Inflammatory macrophage treated with lipopolysaccharide for 1 hour (primary cell): ENCODE results near the gene NSUN3.
A peak's percentile ranks its signal among the peaks of the same experiment; 100 is the strongest.
"Not testable (repeated sequence)": the region's sequence is repeated elsewhere in the genome, so short reads cannot be mapped to it uniquely, and the experiment has no call there.

ENCODE experiments used
- DNase-seq, 2 donors: peaks; one replicate each; pipeline ENCODE4 v3.0.0-alpha.2; 2020 to 2022

Gene NSUN3

DNA sequence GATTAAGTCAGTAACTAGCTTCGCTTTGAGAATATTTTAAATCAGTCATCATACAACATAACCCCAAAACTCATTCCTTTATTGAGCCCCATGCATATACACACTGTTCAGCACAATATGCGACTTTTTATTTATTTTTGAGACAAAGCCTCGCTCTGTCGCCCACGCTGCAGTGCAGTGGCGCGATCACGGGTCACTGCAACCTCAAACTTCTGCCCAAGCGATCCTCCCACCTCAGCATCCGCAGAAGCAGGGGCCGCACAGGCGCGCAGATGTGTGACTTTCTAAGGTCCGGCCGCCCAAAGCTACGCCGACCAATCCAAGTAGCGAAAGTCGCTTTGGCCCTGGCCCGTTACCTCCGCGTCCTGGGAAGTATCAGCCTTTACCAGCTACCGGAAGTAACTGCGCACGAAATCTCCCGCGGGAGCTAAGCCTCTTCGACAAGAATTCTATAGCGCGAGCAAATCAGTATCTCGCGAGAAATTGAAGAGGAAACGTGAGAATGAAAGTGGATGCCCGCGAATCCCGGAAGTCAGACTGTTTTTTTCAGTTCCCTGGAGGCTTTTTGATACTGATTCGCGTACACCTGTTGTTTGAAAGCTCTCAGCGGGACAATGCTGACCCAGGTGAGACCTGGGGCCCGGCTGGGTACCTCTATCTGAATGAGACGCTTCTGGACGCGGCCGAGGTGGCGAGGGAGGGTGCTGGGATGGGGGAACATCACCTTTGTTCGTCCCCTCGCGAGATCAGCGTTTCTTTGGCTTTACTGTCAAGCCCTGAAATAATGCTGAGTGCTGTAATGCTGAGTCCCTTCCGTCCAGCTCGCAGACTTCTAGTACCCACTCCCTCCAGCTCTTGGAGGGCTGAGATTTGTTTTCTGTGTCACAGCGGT is at the start of gene NSUN3, which contains the start of gene DHFR2:
Gene NSUN3 (plus strand): TSS at position 549 of the 892 bp plus-strand sequence. CDS start 66 bp downstream, at position 615.
Gene DHFR2 (minus strand): TSS at position 404 of the 892 bp plus-strand sequence. CDS start 1,405 bp downstream, outside the sequence.
- DNase-seq: peak; percentile 95 to 96

DNA sequence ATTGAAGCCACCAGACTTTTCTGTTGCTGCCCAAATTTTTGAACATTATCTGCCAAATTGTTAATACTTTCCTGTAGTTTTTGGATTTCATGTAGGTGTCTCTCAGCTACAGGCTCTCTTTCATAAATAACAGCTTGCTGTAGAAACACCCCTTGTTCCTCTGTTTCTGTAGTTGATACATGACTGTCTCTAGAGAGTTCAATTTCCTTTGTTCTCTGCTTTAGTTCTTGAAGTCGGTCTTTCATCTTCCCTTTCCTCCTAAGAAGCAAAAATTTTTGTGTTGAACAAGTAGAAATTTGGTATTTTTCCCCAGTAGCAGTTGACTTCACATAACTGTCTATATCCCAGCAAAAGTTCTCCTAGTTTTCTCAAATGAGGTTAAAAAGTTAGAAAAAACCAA is 47.8 kb upstream of the NSUN3 start:
- DNase-seq: no peak

DNA sequence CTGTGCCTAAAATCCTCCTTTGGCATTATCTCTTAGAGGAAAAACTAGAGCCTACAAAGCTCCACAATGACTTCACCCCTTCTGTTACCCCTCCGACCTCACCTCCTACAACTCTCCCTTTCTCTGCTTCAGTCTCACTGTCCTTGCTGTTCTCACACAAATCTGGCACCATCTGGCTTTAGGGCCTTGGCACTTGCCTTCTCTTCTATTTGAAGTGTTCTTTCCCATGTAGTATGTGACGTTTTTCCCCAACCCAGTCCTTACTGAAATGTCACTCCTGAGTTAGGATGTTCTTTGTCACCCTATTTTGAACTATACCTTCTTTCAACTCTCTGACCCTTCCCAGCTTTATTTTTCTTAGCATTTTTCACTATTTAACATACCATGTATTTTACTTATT is 43.2 kb upstream of the NSUN3 start:
- no peak for DNase-seq

DNA sequence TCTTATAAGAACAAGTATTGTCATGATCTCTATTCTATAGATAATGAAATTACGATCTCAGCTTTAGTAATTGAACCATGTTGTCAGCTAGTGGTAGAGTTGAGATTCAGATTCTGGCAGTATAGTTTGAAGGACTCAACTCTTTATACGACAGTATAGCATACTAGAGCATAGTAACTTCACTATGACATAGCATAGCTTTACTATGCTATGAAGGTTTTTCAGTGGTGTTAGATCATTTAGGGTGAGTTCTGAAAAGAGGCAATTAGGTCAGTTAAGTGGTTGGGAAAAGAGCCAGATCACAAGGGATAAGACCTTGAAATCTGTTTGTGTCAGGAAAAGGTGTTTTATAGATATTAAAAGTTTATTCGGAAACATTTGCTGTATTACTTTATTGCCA is 42.6 kb upstream of the NSUN3 start:
- no peak for DNase-seq

DNA sequence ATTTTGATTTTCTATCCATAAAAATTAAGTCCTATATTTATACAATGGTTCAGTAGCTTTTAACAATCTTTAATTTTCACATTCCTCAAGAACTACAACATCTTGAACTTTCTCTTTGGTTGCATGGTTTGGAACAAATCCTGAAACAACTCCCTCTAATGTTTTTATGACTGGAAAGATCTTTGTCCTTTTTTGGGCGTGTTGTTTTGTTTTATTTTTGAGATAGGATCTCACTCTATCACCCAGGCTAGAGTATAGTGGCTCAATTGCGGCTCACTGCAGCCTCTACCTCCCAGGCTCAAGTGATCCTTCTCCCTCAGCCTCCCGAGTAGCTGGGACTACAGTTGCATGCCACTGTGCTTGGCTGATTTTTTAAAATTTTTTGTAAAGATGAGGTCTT is 38.5 kb upstream of the NSUN3 start:
- DNase-seq: no peak

DNA sequence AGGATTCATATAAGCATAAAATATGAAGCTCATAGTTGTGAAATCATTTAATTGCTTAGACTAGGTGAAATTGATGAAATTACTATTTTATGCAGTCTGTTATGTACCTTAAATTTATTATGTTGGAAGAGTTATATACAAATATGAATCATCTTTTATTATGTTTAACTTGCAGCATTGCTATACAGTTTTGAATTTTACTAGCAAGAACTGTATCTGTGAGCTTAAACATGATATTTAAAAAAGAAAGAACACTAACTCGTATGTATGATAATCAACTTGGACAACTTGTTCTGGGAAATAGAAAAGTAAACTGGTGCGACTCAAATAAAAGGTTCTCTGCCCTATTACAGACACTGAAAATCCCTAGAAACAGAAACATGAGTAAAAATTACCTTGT is 36.2 kb upstream of the NSUN3 start:
- DNase-seq: no peak

DNA sequence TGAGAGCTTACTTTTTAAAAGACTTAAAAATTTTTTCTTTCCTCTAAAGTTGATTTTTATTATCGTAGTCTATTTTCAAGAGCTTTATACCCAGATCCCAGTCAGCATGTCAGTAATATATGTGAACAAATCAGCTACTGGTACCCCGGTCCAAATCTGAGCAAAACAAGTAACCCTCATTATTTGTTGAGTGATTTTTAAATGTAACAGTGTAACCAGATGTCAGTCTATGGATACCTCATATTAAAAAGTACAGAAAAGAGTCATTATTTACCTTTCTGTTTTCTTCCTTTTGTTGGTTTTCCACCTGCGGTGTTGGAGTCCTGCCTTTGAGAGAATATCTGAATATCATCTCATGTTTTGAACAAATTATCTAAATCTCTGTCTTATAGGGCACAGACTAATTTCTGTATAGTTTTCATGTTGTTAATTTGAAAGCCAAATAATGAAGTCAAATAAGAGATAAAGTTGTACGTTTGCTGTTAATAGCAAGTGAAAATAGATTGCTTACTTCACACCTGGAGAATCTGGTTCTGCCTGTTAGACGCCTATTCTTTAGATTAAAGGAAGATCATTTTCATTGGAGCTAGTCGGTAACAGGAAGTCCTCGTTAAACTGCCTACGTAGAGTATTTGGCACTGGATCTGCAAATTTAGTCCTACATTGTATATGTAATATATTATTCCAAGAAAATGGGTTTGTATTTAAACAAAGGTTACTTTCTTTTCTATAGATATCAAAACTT is 34.6 kb upstream of the NSUN3 start, which contains the start of gene STX19:
Gene STX19 (minus strand): TSS at position 505 of the 745 bp plus-strand sequence. CDS start 13,328 bp downstream, outside the sequence.
- DNase-seq: no peak

DNA sequence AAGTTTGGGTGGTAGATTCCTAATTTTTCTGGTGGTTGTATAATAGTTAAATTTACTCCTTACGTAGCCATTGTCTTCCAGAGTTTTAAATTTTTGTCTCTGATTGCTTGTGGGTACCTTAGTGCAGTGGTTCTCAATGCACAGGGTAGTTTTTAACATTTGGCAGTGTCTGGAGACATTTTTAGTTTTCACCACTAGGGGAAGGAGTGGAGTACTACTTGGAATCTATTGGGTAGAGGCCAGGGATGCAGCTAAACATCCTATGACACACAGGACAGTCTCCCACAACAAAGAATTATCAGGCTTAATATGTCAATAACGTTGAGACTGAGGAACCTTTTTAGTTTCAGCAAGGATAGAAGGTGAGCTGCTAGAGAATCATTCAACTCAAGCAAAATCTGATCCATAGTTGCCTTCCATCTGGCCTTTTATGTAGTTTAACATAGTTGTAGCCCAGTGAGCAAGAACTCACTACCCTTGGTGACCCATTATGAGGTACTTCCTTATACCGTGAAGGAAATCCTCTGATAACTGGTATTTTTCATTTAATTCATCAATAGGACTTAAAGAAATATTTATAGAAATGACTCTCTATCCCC is 25.9 kb upstream of the NSUN3 start:
- peak; percentile 10 to 58 for DNase-seq

DNA sequence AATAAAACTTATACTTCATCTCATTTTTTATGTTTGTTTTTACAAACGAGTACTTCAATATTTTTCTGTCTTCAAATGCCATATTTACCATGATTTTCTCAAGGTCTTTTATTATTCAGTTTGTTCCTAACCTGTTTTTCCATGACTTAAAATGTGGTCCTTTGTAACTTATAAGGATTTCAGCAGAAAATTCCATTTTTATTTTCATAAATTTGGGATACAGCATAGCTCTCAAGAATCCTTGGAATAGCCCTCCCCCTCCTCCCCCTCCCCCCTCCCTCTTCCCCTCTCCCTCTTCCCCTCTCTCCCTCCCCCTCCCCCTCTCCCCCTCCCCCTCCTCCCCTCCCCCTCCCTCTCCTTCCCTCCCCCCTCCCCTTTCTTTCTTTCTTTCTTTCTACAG is 19.6 kb upstream of the NSUN3 start:
- no peak for DNase-seq

DNA sequence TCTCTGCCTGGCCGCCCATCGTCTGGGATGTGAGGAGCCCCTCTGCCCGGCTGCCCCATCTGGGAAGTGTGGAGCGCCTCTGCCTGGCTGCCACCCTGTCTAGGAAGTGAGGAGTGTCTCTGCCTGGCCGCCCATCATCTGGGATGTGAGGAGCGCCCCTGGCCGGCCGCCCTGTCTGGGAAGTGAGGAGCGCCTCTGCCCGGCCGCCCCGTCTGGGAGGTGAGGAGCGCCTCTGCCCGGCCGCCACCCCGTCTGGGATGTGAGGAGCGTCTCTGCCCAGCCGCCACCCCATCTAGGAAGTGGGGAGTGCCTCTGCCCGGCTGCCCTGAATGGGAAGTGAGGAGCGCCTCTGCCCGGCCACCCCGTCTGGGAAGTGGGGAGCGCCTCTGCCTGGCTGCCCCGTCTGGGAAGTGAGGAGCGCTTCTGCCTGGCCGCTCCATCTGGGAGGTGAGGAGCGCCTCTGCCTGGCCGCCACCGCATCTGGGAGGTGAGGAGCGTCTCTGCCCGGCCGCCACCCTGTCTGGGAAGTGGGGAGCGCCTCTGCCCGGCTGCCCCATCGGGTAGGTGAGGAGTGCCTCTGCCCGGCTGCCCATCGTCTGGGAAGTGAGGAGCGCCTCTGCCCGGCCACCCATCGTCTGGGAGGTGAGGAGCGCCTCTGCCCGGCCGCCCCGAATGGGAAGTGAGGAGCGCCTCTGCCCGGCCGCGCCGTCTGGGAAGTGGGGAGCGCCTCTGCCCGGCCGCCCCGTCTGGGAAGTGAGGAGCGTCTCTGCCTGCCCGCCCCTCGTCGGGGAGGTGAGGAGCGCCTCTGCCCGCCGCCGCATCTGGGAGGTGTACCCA is 18.5 kb upstream of the NSUN3 start:
- DNase-seq: not testable (repeated sequence)

DNA sequence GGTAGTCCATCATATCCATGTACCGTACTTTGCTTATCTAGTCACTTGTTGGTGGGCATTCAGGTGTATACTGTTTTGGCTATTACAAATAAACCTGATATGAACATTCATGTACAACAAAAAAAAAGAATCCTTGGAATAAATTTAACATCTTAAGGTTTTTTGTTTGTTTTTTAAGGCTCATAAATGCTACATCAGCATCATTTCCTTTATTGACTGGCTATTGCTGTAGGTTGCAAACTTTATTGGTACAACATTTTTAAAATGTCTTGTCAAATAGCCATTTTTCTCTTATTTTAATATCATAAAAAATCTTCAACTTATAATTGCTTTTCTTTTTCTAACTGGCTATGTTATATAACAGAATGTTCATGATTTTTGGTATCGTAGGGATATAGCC is 16.3 kb upstream of the NSUN3 start:
- DNase-seq: no peak

DNA sequence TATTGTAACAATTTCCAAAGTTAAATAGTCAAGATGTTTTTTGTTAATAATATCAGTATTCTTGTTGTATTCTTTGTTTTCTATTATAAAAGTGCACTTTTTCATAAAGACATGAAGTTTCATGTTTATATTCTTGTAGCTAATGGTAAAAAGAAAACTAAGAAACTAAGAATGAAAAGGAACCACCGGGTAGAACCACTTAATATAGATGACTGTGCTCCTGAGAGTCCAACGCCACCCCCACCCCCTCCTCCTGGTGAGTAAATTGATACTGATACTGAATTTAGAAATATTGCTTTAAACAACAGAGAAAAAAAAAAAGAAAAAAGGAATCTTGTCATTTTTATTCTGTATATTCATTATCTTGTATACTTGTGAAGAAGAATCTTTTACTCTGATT is 13.6 kb upstream of the NSUN3 start:
- DNase-seq: no peak

DNA sequence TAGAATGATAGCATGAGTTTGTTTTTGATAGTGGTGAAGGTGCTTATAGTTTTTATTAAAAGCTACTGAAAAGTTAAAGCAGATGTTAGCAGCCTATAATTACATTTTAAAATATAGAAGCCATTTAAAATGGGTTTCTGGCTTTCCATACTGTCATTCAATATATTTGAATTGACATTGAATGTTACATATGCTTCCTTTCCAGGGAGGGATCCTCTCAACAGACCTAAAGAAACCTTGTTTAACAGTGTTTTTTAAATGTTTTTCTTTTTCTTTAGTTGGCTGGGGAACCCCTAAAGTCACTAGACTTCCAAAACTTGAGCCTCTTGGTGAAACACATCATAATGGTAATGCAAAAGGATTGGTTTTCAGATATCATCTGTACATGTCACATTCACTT is 12.3 kb upstream of the NSUN3 start:
- DNase-seq: no peak

DNA sequence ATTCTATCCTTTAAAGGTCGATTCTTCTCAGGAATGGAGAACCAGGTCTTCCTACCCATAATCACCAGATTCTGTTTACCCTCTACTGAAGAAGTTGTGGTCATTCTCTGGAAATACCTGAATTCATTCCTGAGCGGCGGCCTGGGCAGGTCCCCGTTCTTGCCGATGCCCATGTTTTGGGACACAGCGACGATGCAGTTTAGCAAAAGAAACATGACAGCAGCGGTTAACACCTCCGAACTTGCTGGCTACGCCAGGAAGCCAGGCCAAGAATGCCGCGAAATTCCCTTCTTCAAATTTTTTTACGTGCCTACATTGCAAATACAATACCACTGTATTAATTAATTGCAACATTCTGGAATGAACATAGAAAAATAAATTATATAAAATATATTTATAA is 1.6 kb upstream of the NSUN3 start:
- no peak for DNase-seq

DNA sequence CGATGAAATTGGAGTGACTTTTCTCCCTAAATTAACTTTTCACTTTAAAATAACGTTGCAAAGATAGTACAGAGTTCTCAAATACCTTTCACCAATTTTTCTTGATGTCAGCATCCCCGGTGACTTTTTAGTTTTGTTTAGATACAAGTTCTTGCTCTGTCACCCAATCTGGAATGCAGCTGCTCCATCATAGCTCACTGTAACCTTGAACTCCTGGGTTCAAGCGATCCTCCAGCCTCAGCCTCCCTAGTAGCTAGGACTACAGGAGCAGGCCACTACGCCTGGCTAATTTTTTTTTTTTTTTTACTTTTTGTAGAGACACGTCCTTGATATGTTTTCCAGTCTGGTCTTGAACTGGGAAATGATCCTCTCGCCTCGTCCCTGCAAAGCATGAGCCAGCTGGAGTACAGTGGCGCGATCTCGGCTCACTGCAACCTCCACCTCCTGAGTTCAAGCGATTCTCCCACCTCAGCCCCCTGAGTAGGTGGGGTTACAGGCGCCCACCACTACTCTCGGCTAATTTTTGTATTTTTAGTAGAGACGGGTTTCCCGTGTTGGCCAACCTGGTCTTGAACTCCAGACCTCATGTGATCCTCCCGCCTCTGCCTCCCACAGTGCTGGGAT is 747 bp downstream of the NSUN3 start:
- DNase-seq: peak in 1 of 2 donors; percentile 18

DNA sequence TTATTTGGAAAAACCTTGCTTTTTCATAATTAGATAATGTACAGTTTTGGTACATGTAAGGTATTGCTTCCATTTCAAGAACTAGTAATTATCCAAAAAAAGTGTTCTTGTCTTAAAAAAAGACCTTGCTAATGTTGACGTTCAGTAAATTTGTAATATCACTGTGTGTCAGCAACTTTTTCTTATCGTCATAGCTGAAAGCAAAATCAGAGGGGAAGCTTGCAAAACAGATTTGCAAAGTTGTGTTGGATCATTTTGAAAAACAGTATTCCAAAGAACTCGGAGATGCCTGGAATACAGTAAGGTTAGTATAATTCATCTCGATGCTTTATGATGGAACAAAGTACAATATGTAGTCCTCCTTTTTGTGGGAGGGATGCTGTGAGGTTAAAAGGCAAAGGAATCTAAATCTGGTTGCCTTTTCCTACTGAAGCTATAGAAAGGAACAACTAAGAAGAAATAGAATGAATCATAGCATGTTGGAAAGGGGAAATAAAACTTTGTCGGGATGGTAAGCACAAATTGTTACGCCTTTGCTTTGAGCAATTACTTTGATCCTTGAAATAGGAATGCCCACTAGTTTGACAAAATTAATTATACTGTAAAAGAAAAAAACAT is 1.5 kb downstream of the NSUN3 start:
- peak; percentile 44 to 58 for DNase-seq

DNA sequence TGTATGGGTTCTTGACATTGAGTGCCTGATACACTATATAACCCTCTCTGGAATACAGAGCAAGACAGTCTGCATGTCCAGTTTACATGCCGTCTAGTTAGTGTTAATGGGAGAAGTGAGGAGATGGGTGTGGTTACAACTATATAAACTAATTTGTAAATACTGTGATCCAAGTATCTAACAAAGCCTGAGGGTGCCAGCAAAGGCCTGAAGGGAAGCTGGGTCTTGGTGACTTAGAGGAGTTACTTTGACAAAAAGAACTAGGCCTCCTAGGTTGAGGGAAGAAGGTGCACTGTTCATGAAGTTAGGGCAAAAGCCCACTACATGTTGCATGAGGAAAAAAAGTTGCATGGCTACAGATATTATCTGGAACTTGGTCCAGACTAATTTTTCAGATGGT is 2.3 kb downstream of the NSUN3 start:
- no peak for DNase-seq

DNA sequence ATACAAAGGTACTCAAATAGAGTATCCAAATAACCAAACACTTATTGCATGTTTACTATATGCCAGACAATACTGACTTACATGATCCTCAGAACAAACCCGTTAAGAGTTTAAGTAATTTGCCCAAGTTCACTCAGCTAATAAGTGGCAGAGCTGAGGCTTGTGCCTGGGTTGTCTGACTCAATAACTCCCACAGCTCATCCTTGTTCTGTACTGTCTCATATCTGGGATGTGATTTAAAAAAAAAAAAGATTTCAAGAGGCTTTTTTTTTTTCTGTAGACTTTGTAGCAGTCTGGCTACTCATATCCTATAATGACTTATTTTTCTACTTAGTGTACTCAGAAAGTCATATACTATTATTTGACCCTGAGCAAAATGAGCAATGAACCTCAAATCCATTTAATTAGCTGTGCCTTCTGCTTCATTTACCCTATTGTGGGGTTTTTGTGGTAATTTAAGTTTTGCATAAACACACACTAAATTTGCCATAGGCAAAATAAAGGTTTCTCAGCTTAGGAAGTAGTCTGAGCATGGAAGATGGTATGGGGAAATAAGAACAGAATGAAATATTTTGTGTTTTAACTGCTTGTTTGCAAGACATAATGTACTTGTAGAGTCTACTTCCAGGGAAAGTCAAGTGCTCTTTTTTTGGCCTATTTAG is 3.1 kb downstream of the NSUN3 start:
- no peak for DNase-seq

DNA sequence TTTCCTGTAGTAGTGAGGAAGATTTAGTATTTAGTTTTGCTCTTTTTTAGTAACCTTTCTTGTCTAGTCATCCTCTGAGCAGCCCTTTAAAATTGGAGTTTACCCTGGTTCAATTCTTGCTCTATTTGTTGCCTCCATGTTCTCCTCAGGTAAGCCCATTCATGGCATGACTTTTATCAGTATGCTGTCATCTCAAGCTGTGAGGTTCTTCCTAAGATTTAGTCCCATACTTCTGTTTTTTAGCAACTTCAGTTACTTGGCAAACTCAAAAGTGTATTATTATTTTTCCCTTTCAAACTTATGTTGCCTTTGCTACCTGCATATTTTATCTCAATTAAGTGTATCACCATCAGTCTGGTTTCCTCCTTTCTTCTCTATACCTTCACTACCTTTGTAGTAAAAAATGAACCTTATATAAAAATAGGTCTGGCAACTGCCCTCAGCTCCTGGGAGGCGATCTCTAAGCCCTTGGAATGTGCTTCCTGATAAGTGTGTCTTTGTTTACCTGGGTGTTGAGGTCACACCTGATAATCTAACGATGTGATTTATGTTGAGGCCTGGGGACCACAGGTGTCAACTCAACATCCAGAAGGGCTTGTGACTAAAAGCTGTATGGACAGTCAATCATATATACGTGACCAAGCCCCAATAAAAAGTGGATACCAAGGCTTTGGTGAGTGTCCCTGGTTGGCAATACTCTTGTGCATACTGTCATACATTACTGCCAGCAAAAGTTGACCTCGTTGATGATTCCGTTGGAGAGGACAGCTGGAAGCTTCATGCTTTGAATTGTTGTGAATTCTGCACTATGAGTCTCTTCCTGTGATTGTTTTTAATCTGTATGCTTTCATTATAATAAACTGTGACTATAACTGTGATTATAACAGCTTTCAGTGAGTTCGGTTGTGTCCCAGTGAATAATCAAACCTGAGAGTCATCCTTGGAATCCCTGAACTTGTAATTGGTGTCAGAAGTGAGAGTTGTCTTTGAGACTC is 3.9 kb downstream of the NSUN3 start:
- DNase-seq: no peak
